ENCODE data around the gene MARCO. TPM values are rescaled to one million over a fixed set of nuclear protein-coding genes. Genes with fewer than 3 reads are reported as not detected.

Gene MARCO
- total and polyA plus RNA-seq, 2 of the 8 experiments (the other 6 are each of a cell fraction or from before 2014, with no cell fraction given) = not detected

DNA sequence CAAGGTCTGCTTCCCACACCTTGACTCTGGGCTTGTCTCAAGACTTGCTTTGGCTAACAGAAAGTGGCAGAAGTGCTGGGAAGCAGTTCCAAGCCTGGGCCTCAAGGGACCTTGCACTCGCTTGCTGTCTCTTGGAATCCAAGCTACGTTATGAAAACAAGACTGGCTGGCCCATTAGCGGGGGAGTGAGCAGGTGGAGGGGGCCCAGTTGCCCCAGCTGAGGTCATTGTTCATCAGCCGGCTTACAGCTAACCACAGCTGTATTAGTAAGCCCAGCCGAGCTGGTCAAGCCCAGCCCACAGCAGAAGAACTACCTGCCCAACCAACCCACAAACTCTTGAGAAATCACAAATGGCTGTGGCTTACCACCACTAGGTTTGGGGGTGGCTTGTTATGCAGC lies 63.1 kb downstream of the MARCO start:
- Histone ChIP-seq H3K4me3 (ENCODE audit: extremely low read depth in 1 of 4, insufficient read depth in 2 of 4, low read depth in 3 of 4, low read length in 4 of 4) (no peak overlapping the region), H3K14ac (ENCODE audit: insufficient read length) (no peak overlapping the region), H3K23ac (ENCODE audit: insufficient read length) (no peak overlapping the region), H4K91ac (replicated peaks; ENCODE audit: insufficient read length, low read length) (no peak overlapping the region), H3K4me2 (ENCODE audit: insufficient read depth in 1 of 2, low read depth in 2 of 2, low read length in 2 of 2) (no peak overlapping the region), H3K18ac (ENCODE audit: extremely low read depth, low read length) (no peak overlapping the region), H3K56ac (replicated peaks; ENCODE audit: insufficient read length, low read depth, low read length) (no peak overlapping the region), H3K23me2 (ENCODE audit: low read depth, low read length) (no peaks in the 10 kb centered on the region), H2BK20ac (ENCODE audit: low read length) (no peak overlapping the region), H3K9me3 (ENCODE audit: insufficient read depth in 2 of 2, low read depth in 1 of 2, low read length in 1 of 2) (peaks cover 16% of the 10 kb centered on the region in 2 experiments), H4K20me1 (replicated peaks in 1 of 2; ENCODE audit: control insufficient read depth in 1 of 2, insufficient read depth in 2 of 2, low read length in 2 of 2) (no peaks in the 10 kb centered on the region), H3K27ac (ENCODE audit: low read depth, low read length) (no peak overlapping the region), H4K8ac (ENCODE audit: extremely low read depth, insufficient read depth, low read length) (no peak overlapping the region), H4K5ac (ENCODE audit: insufficient read length, low read depth, low read length) (no peak overlapping the region), H2BK12ac (ENCODE audit: low read depth, low read length) (no peak overlapping the region), H3K36me3 (ENCODE audit: control insufficient read depth in 2 of 4, insufficient read depth in 4 of 4, low read length in 3 of 4) (no peaks in the 10 kb centered on the region), H2BK15ac (ENCODE audit: low read length) (no peak overlapping the region), H3K79me2 (ENCODE audit: control insufficient read depth in 1 of 2, insufficient read depth in 2 of 2, low read length in 2 of 2) (no peaks in the 10 kb centered on the region), H3K4me1 (replicated peaks in 1 of 4; ENCODE audit: control insufficient read depth in 3 of 4, insufficient read depth in 4 of 4, low read length in 3 of 4) (no peaks in the 10 kb centered on the region), H3K4ac (replicated peaks; ENCODE audit: insufficient read length, low read depth, low read length) (no peak overlapping the region), H3K9ac (replicated peaks in 1 of 4; ENCODE audit: extremely low read depth in 1 of 4, low read depth in 3 of 4, low read length in 3 of 4) (no peak overlapping the region), H2AFZ (ENCODE audit: low read length) (no peak overlapping the region; the same call in 1 of the 2 replicates), H3K79me1 (ENCODE audit: low read depth, low read length) (no peaks in the 10 kb centered on the region), H3K27me3 (replicated peaks in 1 of 4; ENCODE audit: control insufficient read depth in 3 of 4, extremely low read depth in 1 of 4, insufficient read depth in 3 of 4, low read length in 3 of 4) (no peaks in the 10 kb centered on the region; a peak in 1 of 7 replicates), H2BK120ac (replicated peaks; ENCODE audit: low read depth, low read length) (no peak overlapping the region), H2AK5ac (ENCODE audit: low read depth, low read length) (no peak overlapping the region), H2BK5ac (ENCODE audit: low read depth, low read length) (no peak overlapping the region)
- ChIA-PET CTCF (ENCODE audit: partially characterized antibody) (interaction anchor here (1.0 to 3.7 kb wide), 6 partner anchors 14 to 289 kb away, joined by 3 to 19 read pairs (median 4); no protein-coding TSS in a partner anchor), POLR2A (ENCODE audit: partially characterized antibody) (no interaction called here)
- 96% methylated on average over 5 of the region's 5 CpGs; no CpG with 5 or more reads in 1 of the 2 experiments for WGBS, 2 experiments (ENCODE audit: extremely low coverage in 1 of 2, insufficient coverage in 1 of 2, insufficient read length in 1 of 2, insufficient replicate concordance in 2 of 2, low coverage in 1 of 2, low lambda C conversion rate in 2 of 2, missing lambda C conversion rate in 1 of 2)
- DNase-seq (ENCODE audit: low read depth in 1 of 2, low spot score in 2 of 2) (no peak), FAIRE-seq (no peak)

Data from H1 (cell line).